Skin of body (tissue), 2 donors: ENCODE measurements around the gene IL16. TPM values are rescaled to one million over a fixed set of nuclear protein-coding genes. Genes with fewer than 3 reads are reported as not detected.
"Not testable (repeated sequence)": the region's sequence is repeated elsewhere in the genome, so short reads cannot be mapped to it uniquely, and the experiment has no call there.

Source experiments
- DNase-seq: peaks from one replicate; lab custom pipeline; 2025; lab: John Stamatoyannopoulos, UW
- total RNA-seq: library from RNA; depleted of rRNA; stranded (reverse); fragments of >200 nt; gene quantifications from one replicate; pipeline ENCODE4 v1.2.3, GENCODE V29; 2014

Gene IL16
- total RNA-seq, 1 donor from 2014 or later: 8.9 TPM

DNA sequence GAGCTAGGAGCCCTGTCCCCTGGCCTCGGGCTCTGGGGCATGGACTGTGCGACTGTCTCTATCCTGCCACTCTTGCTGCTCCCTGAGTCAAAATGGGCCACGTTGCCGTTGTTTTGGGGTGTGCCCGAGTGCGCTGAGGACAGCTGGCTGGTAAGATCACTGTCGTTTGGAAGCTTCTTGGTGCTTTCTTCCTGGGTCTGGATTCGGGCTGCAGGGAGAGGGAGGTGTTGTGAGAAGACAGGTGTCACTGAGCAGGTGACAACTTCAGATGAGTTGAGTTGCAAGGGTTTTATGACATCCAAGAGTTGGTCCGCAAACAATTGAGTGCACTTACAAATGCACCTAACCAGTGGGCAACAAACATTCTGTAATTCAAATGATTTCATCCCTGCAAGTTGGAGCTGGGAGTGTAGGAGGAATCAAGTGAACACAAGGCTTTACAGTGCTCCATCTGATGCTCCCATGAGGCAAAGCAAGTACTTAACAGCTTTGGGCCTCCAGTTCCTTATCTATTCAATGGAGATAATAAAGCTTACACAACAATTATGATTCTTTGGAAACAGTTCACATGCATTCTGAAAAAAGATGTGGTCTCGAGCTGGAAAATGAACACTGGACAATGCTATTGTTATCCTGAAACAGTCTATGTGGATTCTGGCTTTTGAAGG lies 138.2 kb downstream of the IL16 start:
- DNase-seq: no peak

DNA sequence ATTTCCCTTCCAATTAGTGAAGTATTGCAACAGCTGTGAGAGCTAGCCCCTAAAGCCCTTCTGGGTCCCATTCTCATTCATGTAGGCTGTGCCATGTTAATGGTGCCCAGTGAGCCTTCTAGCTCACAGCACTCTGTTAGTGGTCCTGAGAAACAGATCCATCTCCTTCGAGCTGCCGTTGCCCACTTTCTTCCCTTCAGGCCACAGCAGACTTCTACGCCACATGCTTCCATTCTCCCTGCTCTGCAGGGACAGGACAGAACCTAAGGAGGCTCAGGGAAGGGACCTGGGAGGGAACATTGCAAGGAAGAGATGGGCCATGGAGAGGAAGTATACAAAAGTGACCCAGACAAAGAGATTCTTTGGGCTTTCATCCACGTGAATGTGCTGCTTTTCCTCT lies 139.0 kb downstream of the IL16 start:
- DNase-seq: no peak

DNA sequence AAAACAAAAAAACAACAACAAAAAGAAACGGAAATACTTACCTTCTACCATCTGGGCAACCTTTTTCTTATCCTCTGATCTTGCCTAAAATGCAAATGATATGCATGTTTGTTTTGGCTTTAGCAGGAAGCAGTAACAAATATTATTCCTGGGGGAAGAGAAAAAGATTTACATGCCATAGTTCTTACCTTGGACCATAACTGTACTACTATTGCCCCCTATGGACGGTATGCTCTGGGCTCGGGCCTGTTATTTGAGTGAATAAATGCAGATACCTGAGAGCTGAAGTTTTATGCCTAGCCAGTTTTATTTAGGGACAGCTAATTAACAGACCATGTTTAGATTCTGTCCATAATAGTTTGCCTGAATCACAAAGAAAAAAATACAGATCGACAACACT lies 139.9 kb downstream of the IL16 start:
- no peak for DNase-seq

DNA sequence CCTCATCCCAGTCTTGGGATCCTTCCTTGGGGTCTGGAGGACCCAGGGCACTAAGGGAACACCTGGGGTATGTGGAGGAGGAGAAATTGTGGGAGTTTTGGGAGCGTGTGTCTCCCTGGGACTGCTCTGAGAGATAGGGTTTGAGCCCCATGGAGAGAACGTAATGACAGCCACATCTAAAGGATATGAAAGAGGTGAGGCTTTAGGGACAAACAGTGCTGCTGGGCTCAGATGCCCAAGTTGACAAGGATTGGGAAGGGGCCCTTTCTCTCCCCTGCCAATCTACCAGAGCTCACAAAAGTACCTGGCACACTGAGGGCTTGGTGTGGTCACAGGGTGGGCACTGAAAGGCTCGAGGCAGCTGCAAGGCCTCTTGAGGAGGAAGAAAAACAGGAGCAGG lies 140.6 kb downstream of the IL16 start:
- DNase-seq: no peak

DNA sequence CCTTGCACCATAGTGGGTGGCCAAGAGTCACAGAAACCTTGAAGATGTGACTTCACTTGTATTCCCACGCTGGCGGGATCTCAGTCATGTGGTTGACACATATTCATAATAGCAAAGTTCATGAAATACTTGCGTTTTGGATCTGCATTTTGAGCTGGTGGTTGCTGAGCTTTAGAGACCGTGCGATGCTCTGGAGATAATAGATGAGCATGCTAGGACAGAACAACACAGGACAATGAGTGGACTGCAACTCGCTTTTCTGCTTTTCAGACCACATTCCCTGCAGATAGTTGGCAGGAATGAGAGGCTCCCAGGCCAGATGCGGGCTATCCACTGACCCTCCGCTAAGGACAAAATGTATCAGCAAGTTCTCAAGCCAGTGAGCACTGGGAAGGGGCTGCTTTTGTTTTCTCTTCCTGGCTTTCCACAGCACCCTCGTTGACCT lies 141.1 kb downstream of the IL16 start:
- peak; percentile 32 for DNase-seq

DNA sequence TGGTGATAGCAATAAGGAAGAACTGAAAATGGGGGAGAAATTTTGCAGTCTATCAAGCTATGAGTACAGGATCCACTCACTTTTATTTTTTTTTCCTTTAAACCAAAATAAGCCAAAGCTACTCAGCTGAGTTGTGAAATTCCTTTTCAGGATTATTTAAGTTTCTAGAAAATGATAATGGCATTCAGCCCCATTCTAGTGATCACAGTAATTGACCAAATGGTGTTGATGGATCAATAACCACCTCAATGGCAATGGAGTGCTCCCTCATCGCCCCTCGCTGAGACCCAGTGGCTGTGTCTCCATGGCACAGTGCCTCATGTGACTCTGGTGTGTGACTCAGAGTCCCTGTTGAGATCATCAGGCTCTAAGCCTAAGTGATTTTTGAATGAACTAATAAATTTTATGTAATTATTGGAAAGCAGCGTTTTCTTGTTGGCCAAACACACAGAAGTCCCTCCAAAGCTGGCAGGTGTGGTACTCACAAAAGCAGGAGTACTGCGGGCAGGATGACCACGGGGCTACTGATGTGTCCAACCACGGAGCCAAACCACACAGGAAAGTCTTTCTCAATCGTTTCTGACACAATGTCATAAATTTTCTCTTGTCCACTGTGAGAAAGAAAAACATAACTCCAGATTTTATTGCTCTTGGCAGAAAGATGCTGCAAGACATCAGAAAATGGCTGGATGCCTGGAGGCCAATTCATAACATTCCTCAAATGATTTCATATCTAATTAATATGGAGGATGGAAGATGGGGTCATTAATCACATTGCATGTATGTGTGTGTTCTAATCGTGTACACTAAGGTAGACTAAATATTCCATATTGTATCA lies 141.7 kb downstream of the IL16 start:
- DNase-seq: peak; percentile 87

DNA sequence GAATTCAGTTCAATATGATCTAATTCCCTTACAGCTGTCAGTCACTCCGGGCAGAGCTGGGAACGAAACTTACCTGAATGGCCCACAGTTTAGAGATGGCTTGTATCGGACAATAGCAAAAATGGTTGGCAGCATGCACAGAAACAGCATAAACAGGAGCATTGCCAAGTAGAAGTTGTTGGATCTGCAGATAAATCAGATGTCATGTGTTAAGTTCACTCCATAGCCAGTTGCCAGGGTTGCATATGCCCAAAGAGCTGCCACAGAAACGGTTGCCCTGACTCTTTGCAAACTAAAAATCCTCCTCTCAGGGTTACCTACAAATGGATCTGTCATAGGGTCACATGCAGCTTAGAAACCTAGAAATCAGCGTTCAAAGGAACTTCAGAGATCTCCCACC lies 142.6 kb downstream of the IL16 start:
- DNase-seq: no peak

DNA sequence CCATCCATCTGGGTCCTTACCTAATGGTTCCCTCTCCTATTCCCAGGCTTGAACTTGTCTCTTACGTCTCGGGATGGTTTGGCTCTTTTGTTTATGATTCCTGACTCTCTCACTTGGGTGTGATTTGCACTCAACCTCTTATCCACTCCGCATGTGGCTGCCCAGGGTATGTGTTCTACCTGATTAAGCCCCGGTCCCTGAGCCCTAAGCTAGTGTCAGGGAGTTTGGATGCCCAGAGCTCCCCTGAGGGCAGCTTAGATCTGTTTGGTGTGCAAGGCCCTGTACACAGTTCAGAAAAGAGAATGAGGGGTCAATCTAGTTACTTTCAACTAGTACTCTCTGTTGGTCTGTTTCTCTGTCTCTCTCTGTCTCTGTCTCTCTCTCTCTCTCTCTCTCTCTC lies 143.2 kb downstream of the IL16 start:
- no peak for DNase-seq

DNA sequence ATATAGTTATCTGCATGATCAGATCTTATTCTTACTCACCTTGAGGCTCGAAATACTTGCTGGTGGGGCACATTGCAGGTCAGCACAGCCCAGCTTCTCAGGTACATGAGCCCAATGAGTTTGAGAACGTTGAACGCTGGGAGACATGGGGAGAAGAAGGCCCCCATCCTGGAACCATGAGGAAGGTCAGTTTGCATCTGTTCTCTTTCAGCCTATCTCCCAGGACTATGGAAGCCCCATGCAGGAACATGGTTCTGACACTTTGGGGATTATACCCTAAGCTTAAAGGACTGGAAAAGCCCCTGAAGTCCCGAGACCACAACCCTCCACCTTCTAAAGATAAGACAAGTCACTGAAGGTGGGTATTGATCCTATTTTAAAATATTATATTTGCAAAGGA lies 144.7 kb downstream of the IL16 start:
- DNase-seq: no peak

DNA sequence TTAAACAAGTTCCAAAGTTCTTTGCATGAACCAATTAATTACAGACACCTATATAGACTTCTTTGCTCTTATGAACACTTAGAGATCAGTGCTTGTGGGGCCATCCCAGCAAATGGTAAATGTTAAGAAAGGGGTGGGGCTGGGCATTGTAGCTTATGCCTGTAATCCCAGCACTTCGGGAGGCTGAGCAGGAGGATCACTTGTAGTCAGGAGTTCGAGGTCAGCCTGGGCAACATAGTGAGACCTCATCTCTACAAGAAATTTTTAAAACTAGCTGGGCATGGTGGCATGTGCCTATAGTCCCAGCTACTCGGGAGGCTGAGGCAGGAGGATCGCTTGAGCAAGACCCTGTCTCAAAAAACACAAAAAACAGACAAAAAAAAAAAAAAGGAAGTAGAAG lies 146.7 kb downstream of the IL16 start:
- DNase-seq: no peak

DNA sequence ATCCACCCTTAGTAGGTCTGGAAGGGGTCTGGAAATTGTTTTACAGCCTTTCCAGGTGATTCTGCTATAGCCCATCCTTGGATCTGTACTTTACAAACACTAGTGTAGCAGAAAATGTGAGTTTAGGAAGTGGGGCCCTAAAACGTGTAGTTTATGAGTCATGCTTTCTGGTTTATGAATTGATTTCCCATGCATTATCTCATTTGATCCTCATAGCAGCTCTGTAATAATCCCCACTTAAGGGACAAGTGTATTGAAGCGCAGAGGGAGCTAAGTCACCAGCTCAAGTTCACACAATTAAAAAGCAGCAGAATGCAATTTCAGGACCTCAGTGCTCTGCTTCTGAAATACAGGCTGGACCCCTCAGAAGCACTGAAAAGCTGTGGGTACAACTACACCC lies 149.9 kb downstream of the IL16 start:
- no peak for DNase-seq

DNA sequence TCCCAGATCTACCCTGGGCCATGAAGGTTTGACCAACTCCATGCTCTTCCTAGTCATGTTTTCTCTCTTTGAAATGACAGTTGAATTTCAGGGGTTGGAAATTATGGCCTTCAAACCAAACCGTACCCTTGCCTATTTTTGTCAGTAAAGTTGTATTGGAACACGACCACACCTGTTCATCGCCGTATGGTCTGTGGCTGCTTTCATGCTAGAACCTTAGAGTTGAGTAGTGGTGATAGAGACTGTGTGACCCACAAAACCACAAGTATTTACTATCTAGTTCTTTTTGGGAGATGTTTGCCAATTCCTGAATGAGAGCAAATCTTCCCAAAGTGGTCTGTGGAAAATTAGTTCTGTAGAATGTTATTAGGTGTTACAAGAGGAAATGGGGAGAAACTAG lies 151.2 kb downstream of the IL16 start:
- DNase-seq: no peak

DNA sequence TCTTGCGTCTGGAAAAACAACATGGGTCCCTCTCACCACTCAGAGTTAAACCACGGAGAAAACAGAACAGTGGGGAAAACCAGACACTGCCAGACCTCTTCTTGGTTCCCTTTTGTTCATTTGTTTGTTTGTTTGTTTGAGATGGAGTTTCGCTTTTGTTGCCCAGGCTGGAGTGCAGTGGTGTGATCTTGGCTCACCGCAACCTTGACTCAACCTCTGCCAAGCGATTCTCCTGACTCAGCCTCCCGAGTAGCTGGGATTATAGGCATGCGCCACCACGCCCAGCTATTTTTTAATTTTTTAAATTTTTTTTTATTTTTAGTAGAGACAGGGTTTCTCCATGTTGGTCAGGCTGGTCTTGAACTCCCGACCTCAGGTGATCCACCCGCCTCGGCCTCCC lies 152.0 kb downstream of the IL16 start:
- not testable (repeated sequence) for DNase-seq

DNA sequence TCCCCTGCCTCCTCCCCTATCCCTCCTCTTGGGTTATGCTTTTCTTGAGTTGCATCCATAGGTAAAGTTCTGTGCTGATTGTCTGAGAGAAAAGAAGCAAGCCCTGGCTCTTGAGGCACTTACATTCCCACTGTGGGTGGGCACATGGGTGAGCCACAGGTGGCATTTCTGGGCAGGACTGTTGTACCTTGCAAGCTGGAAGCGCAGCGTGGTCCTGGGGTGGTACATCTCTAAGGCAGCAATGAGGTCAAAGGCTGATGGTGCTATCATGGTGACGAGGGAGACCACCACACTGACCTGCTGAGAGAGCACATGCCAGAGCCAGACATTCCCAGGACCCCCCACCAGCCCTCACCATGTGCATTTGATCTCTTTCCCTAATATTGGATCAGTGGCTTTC lies 152.6 kb downstream of the IL16 start:
- DNase-seq: no peak

DNA sequence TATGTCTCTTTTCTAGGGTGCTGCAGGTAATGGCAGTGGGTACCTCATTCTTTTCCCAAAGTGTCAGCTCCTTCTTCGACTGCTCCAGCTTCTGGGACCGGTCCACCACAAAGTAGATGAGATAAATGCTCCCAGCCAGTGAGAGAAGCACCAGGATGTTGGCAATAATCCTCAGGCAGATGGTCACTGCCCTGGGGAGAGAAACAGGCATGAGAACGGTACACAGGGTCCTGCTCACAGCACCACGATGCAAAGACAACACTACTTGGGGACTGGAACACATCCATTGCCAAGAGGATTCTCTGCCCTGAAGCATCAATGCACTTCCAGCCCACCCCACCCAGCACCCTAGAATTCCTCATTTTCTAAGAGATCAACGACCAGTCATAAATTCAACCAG lies 155.0 kb downstream of the IL16 start:
- no peak for DNase-seq

DNA sequence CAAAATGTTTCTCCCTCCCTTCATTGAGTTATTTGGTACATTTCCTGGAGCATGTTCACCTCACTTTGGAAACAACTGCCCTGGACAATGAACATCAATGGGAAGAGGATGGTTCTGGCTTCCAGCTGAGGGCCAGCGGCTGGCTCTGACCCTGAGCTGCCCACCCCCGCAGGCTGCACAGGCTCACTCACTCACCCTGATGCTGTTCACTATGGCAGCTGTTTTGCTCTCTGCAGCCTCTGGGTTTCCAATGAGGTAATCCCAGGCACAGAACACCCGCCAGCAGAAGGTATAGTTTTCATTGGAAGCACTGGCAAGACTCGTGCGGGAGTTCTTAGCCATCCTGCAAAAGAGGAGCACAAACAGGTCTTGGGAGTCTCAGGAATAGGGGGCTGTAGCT lies 159.6 kb downstream of the IL16 start:
- DNase-seq: no peak

DNA sequence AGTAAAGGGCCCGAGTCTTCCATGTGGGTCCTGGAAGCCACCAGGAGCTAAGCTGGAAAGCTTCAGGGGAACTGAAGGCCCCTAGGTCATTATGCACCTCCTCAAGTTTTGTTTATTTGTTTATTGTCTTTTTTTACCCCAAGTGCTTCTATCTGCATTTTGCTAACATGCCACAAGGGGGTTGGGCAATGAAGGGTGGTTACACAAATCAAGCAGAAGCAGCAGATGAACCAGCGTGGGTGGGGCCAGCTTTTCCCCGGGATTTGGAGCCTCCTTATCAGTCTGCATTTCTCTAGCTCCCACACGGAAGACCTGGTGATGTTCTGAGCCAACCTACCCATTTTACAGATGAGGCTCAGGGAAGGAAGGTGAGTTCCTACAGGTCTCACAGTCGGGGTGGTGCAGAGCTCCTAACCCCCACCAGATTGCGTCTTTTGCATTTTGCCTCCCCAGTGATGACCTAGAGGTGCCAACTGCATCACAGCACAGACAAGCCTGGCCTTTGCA lies 160.6 kb downstream of the IL16 start:
- DNase-seq: no peak

DNA sequence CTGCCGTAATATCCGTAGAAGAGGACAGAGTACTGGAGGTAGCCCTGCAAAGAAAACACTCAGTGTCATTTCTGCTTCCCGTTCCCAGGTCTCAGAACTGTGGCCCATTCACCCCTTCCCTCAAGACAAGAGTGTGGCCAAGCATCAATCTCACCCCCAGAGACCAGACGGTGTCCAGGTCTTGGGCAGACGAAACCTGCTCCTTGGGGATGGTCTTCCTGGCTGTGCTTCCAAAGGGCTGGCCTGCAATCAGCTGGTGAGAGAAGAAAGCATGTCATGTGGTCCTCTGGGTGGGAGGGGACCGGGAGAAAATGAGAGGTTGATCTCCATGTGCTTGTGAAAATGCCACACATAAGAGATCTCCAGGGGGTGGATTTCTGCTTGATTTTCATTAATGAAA lies 161.6 kb downstream of the IL16 start:
- DNase-seq: no peak

DNA sequence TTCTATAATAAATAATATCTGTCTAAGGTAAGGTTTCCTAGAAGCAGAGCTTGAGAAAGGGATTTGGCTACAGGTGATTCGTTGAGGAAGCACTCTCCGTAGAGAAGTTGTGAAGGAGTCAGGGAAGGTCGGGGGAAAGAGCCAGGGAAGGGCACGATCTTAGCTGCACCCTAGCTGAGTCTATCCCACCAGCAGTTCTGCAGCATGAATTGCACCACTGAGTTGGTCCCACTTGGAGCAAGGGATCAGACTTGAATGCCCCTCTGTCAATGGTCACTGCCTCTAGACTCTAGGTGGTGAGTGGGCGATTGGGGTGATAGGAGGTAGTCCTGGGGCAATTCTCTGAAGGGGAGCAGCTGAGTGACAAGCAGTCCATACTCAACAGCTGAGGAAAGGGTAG lies 163.8 kb downstream of the IL16 start:
- DNase-seq: no peak

DNA sequence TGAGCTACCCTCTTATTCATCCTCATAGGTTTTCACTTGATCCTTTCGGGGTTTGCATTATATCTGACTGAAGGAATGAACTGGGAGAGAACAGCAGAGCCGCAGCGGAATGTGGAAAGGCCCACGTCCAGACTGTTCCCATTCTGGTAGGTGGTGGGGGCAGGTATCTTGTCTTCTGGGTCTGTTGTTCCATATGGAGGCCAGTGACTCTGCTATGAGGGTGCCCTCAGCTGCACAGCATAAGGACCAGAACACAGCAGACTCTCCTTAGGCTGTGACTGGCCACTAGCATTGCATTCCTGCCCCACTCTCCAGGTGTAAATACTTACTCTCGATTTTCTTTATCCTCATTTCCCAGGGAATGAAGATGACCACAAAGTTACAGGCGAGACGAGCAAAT lies 165.2 kb downstream of the IL16 start:
- DNase-seq: no peak

DNA sequence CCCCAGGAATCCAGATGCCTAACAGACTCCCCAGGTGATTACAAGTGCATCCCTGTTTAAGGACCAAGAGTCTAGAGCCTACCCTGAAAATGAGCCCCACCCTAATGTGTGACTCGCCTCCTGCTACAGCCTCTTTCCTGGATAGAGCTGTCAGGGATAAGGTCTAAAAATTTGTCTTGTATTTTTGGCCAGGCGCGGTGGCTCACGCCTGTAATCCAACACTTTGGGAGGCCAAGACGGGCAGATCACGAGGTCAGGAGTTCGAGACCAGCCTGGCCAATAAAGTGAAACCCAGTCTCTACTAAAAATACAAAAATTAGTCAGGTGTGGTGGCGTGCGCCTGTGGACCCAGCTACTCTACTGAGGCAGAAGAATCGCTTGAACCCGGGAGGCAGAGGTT lies 166.1 kb downstream of the IL16 start:
- DNase-seq: no peak

DNA sequence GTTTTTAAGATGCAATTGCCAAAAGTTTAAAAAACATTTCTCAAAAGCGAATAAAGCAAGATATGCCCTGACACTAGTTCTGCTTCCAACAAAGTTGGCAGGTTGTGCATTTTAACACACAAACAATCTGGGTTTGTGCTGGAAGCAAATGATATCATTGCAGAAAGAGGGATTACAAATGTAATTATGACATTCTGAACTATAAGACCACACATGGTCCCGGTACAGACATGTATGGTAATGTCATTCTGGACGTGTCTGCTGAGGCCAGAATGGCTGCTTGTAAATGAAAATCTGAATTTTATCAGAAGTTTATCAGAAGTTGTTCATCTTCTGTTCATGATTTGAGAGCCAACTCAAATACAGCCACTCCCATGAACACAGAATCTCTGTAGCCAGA lies 166.6 kb downstream of the IL16 start:
- DNase-seq: peak; percentile 71
